H9 (cell line): ENCODE data around the gene IL1RAPL1. TPM values are rescaled to one million over a fixed set of nuclear protein-coding genes. Genes with fewer than 3 reads are reported as not detected.

Source experiments
- DNase-seq: peaks from one replicate; pipeline ENCODE4 v3.0.0-alpha.2; 2017
- H2AFZ ChIP-seq: one replicate; pipeline ENCODE4 v1.6.1; 2013; ENCODE audit warnings: mild to moderate bottlenecking, low read length, control low read depth, moderate library complexity
- H2AK5ac ChIP-seq: 2 replicates; pipeline ENCODE4 v1.6.1; 2013; ENCODE audit warnings: low read length, control low read depth, mixed read lengths; ENCODE audit not compliant: insufficient read length
- H2BK120ac ChIP-seq: one replicate; pipeline ENCODE4 v1.6.1; 2013; ENCODE audit warnings: low read depth, mild to moderate bottlenecking, low read length, control low read depth, inconsistent platforms; ENCODE audit not compliant: poor library complexity, severe bottlenecking
- H2BK12ac ChIP-seq: 2 replicates; pipeline ENCODE4 v1.6.1; 2013; ENCODE audit warnings: low read length, control low read depth, mixed read lengths, low read depth; ENCODE audit not compliant: insufficient read length
- H2BK15ac ChIP-seq: 2 replicates; pipeline ENCODE4 v1.6.1; 2013; ENCODE audit warnings: low read depth, low read length, control low read depth
- H2BK20ac ChIP-seq: one replicate; pipeline ENCODE4 v1.6.1; 2013; ENCODE audit warnings: low read depth, mild to moderate bottlenecking, low read length, control low read depth, inconsistent platforms; ENCODE audit not compliant: poor library complexity, severe bottlenecking
- H2BK5ac ChIP-seq: 2 replicates; pipeline ENCODE4 v1.6.1; 2013; ENCODE audit warnings: low read length, control low read depth, mixed read lengths; ENCODE audit not compliant: insufficient read length
- H3K14ac ChIP-seq: 2 replicates; pipeline ENCODE4 v1.6.1; 2013; ENCODE audit warnings: low read length, control low read depth; ENCODE audit not compliant: insufficient read depth
- H3K18ac ChIP-seq: 2 replicates; pipeline ENCODE4 v1.6.1; 2013; ENCODE audit warnings: low read depth, mild to moderate bottlenecking, mixed read lengths, low read length, control low read depth; ENCODE audit not compliant: insufficient read length
- H3K23ac ChIP-seq: 2 replicates; pipeline ENCODE4 v1.6.1; 2013; ENCODE audit warnings: low read length, control low read depth, mixed read lengths, low read depth; ENCODE audit not compliant: insufficient read length
- H3K23me2 ChIP-seq: 2 replicates; pipeline ENCODE4 v1.6.1; 2013; ENCODE audit warnings: low read depth, mild to moderate bottlenecking, mixed read lengths, low read length, control low read depth; ENCODE audit not compliant: insufficient read length, poor library complexity, severe bottlenecking
- H3K27ac ChIP-seq: 2 replicates; pipeline ENCODE4 v1.5.1; 2013; ENCODE audit warnings: low read length, control low read depth, mixed read lengths, low read depth; ENCODE audit not compliant: insufficient read length
- H3K27me3 ChIP-seq: 2 replicates; pipeline ENCODE4 v1.6.1; 2013; ENCODE audit warnings: low read length, control low read depth, inconsistent platforms; ENCODE audit not compliant: insufficient read depth
- H3K4ac ChIP-seq: 2 replicates; pipeline ENCODE4 v1.6.1; 2013; ENCODE audit warnings: low read depth, mild to moderate bottlenecking, control low read depth, inconsistent platforms, low read length, moderate library complexity
- H3K4me1 ChIP-seq: 2 replicates; pipeline ENCODE4 v1.6.1; 2013; ENCODE audit warnings: low read length, control low read depth, inconsistent platforms; ENCODE audit not compliant: insufficient read depth
- H3K4me2 ChIP-seq: 2 replicates; pipeline ENCODE4 v1.6.1; 2013; ENCODE audit warnings: low read length, control low read depth, mixed read lengths; ENCODE audit not compliant: insufficient read length, insufficient read depth
- H3K56ac ChIP-seq: 2 replicates; pipeline ENCODE4 v1.6.1; 2013; ENCODE audit warnings: low read depth, mild to moderate bottlenecking, mixed read lengths, low read length, control low read depth; ENCODE audit not compliant: insufficient read length
- H3K79me1 ChIP-seq: 2 replicates; pipeline ENCODE4 v1.6.1; 2013; ENCODE audit warnings: low read depth, mild to moderate bottlenecking, moderate library complexity, low read length, control low read depth, inconsistent platforms; ENCODE audit not compliant: insufficient read depth, poor library complexity, severe bottlenecking
- H3K79me2 ChIP-seq: 2 replicates; pipeline ENCODE4 v1.6.1; 2013; ENCODE audit warnings: low read length, control low read depth, inconsistent platforms; ENCODE audit not compliant: insufficient read depth
- H3K9ac ChIP-seq: 2 replicates; pipeline ENCODE4 v1.6.1; 2013; ENCODE audit warnings: low read length, control low read depth, mixed read lengths; ENCODE audit not compliant: insufficient read length; ENCODE audit errors: extremely low read depth
- H3K9me3 ChIP-seq: one replicate; pipeline ENCODE4 v1.6.1; 2013; ENCODE audit warnings: low read depth, low read length, inconsistent platforms; ENCODE audit not compliant: control insufficient read depth
- H3T11ph ChIP-seq: one replicate; pipeline ENCODE4 v1.6.1; 2013; ENCODE audit warnings: mild to moderate bottlenecking, low read length, control low read depth, inconsistent platforms
- H4K20me1 ChIP-seq: one replicate; pipeline ENCODE4 v1.6.1; 2013; ENCODE audit not compliant: control insufficient read depth, insufficient read length, insufficient read depth
- H4K5ac ChIP-seq: 2 replicates; pipeline ENCODE4 v1.6.1; 2013; ENCODE audit warnings: low read depth, mild to moderate bottlenecking, mixed read lengths, low read length, control low read depth; ENCODE audit not compliant: insufficient read length
- H4K8ac ChIP-seq: replicated peaks from 2 replicates; pipeline ENCODE4 v1.6.1; 2013; ENCODE audit warnings: low read length, control low read depth, mixed read lengths, low read depth; ENCODE audit not compliant: insufficient read length
- H4K91ac ChIP-seq: 2 replicates; pipeline ENCODE4 v1.6.1; 2013; ENCODE audit warnings: low read depth, mild to moderate bottlenecking, moderate library complexity, mixed read lengths, low read length, control low read depth; ENCODE audit not compliant: insufficient read length
- H3K27ac Mint-ChIP-seq, 3 experiments: 2 replicates in 2 of 3; 3 replicates in 1 of 3; pipeline ENCODE4 v1.8.0; 2020 to 2021; ENCODE audit warnings: mixed read lengths in 3 of 3, mild to moderate bottlenecking in 1 of 3, moderate library complexity in 1 of 3
- H3K27me3 Mint-ChIP-seq: 2 replicates; pipeline ENCODE4 v1.8.0; 2021; ENCODE audit warnings: low read depth, mild to moderate bottlenecking, moderate library complexity, mixed read lengths
- H3K36me3 Mint-ChIP-seq, 3 experiments: 2 replicates in 2 of 3; 3 replicates in 1 of 3; pipeline ENCODE4 v1.8.0; 2020 to 2021; ENCODE audit warnings: low read depth in 3 of 3, mixed read lengths in 3 of 3; ENCODE audit not compliant: insufficient read depth in 1 of 3
- H3K4me1 Mint-ChIP-seq, 2 experiments: 2 replicates each; pipeline ENCODE4 v1.8.0; 2020; ENCODE audit warnings: mixed read lengths in 2 of 2
- H3K4me3 Mint-ChIP-seq, 2 experiments: 2 replicates in 1 of 2; 3 replicates in 1 of 2; pipeline ENCODE4 v1.8.0; 2020 to 2021; ENCODE audit warnings: mild to moderate bottlenecking in 2 of 2, mixed read lengths in 2 of 2, moderate library complexity in 1 of 2
- H3K9me3 Mint-ChIP-seq, 2 experiments: 2 replicates in 1 of 2; 3 replicates in 1 of 2; pipeline ENCODE4 v1.8.0; 2020; ENCODE audit warnings: mild to moderate bottlenecking in 2 of 2, mixed read lengths in 2 of 2, moderate library complexity in 1 of 2
- WGBS: extraction: QIAGEN DNeasy Blood & Tissue Kit; methylation state at CpG from one replicate; pipeline ENCODE4 v1.1.7; 2013; ENCODE audit warnings: missing lambda C conversion rate, low lambda C conversion rate, mixed read lengths; ENCODE audit not compliant: insufficient read length; ENCODE audit errors: extremely low coverage; 5-methylcytosine and 5-hydroxymethylcytosine counted together
- total RNA-seq: library from RNA; stranded (reverse); gene quantifications from 2 replicates; pipeline ENCODE4 v1.2.1, GENCODE V29; 2021
- TF ChIP-seq, protein P1 (sequence below): fragments of 200-600 bp; sonication (generic); conservative IDR thresholded peaks from 3 replicates; pipeline ENCODE4 v1.8.0; 2021; ENCODE audit warnings: antibody characterized with exemption, mild to moderate bottlenecking

The IL1RAPL1 gene
- total RNA-seq, 1 experiment from 2014 or later: 0.31 TPM

DNA sequence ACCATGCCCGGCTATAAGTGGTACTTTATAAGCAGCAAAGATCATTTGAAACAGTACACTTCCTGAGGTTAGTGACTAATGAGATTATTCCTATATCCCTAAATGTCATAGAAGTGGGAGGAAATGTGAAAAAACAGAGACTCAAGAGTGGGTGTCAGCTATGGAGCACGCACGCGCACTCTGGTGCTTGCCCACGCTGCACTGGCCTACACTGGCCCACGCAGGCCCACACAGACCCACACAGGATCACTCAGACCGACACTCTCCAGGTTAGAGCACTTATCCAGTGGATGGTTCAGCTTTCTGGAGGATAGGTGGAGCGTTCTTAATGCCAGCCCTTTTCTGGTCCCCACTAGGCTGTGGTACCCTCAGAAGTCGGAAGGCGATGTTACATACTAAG is 78.5 kb downstream of the IL1RAPL1 start:
- no peak overlapping the region for H3K4me3 Mint-ChIP-seq
- TF ChIP-seq, protein P1, sequence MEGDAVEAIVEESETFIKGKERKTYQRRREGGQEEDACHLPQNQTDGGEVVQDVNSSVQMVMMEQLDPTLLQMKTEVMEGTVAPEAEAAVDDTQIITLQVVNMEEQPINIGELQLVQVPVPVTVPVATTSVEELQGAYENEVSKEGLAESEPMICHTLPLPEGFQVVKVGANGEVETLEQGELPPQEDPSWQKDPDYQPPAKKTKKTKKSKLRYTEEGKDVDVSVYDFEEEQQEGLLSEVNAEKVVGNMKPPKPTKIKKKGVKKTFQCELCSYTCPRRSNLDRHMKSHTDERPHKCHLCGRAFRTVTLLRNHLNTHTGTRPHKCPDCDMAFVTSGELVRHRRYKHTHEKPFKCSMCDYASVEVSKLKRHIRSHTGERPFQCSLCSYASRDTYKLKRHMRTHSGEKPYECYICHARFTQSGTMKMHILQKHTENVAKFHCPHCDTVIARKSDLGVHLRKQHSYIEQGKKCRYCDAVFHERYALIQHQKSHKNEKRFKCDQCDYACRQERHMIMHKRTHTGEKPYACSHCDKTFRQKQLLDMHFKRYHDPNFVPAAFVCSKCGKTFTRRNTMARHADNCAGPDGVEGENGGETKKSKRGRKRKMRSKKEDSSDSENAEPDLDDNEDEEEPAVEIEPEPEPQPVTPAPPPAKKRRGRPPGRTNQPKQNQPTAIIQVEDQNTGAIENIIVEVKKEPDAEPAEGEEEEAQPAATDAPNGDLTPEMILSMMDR: no peak
- Histone ChIP-seq H3K56ac (no peak overlapping the region), H4K20me1 (no peaks in the 10 kb centered on the region), H3T11ph (no peak overlapping the region), H3K79me1 (no peaks in the 10 kb centered on the region), H3K4me2 (no peak overlapping the region), H3K14ac (no peak overlapping the region), H4K5ac (no peak overlapping the region), H3K9me3 (no peaks in the 10 kb centered on the region), H2AK5ac (no peak overlapping the region), H4K91ac (no peak overlapping the region), H3K4me1 (no peaks in the 10 kb centered on the region), H3K9ac (no peak overlapping the region), H3K23me2 (no peaks in the 10 kb centered on the region), H3K79me2 (no peaks in the 10 kb centered on the region), H3K18ac (no peak overlapping the region), H3K27me3 (no peaks in the 10 kb centered on the region), H2BK5ac (no peak overlapping the region), H3K4ac (no peak overlapping the region), H2BK15ac (no peak overlapping the region), H2AFZ (no peak overlapping the region), H2BK12ac (no peak overlapping the region), H2BK20ac (no peak overlapping the region), H4K8ac (no peak overlapping the region), H3K23ac (no peak overlapping the region), H3K27ac (no peak overlapping the region), H2BK120ac (no peak overlapping the region)
- H3K9me3 Mint-ChIP-seq: peaks cover 0 to 43% of the 10 kb centered on the region in 2 experiments; a peak in 3 of 5 replicates
- H3K27me3 Mint-ChIP-seq: no peaks in the 10 kb centered on the region; the same call in 1 of the 2 replicates
- no CpG with 5 or more reads among the region's 10 CpGs for WGBS
- DNase-seq: no peak
- no peaks in the 10 kb centered on the region for H3K36me3 Mint-ChIP-seq
- no peak overlapping the region for H3K27ac Mint-ChIP-seq
- 0 out of 4 replicates have a peak, but pooled peaks cover 0 to 2% of the 10 kb centered on the region in 2 experiments for H3K4me1 Mint-ChIP-seq
